PC-3 (cell line): Measurements from ENCODE around the gene PITX2. TPM values are rescaled to one million over a fixed set of nuclear protein-coding genes. Genes with fewer than 3 reads are reported as not detected.

Experiments used
- ATAC-seq: fragments of 200-7000 bp; cut with Tn5 transposase; 2 replicates; pipeline ENCODE4 v1.9.1; 2020; ENCODE audit warnings: mild to moderate bottlenecking, moderate library complexity
- BruUV-seq: library from RNA; stranded (reverse); fragments of 400-500 nt; replicated peaks from 2 replicates; lab custom pipeline; 2021; lab: Mats Ljungman, UMichigan
- CTCF ChIA-PET: fragments of 300-600 bp; sonication (Branson Sonifier 250); formaldehyde crosslinking; loops from one replicate; lab custom pipeline; 2022; ENCODE audit warnings: antibody characterized with exemption; lab: Charles Lee
- POLR2A ChIA-PET: fragments of 300-600 bp; sonication (Branson Sonifier 250); formaldehyde crosslinking; loops from one replicate; lab custom pipeline; 2022; ENCODE audit warnings: antibody characterized with exemption; ENCODE audit not compliant: unreplicated experiment; lab: Charles Lee
- DNase-seq: peaks from one replicate; pipeline ENCODE4 v3.0.0-alpha.2; 2015
- H2AFZ ChIP-seq: fragments of 300-600 bp; sonication (generic); 2 replicates; pipeline ENCODE4 v1.6.0; 2016; ENCODE audit warnings: antibody characterized with exemption, low read length
- H3F3A ChIP-seq: fragments of 300-600 bp; sonication (generic); one replicate; pipeline ENCODE4 v1.6.0; 2017; ENCODE audit warnings: antibody characterized with exemption, low read length, control low read depth, mild to moderate bottlenecking; ENCODE audit not compliant: unreplicated experiment
- H3K27ac ChIP-seq: fragments of 300-600 bp; sonication (generic); 2 replicates; pipeline ENCODE4 v1.5.1; 2016; ENCODE audit warnings: mild to moderate bottlenecking, low read length
- H3K27me3 ChIP-seq: fragments of 300-600 bp; sonication (generic); 2 replicates; pipeline ENCODE4 v1.6.1; 2016; ENCODE audit warnings: low read length, mixed read lengths
- H3K36me3 ChIP-seq: fragments of 300-600 bp; sonication (generic); 2 replicates; pipeline ENCODE4 v1.6.1; 2016; ENCODE audit warnings: low read depth, mixed run types, low read length, mixed read lengths
- H3K4me1 ChIP-seq: fragments of 300-600 bp; sonication (generic); 2 replicates; pipeline ENCODE4 v1.5.1; 2016; ENCODE audit warnings: low read length; ENCODE audit not compliant: insufficient read depth
- H3K4me2 ChIP-seq: fragments of 300-600 bp; sonication (generic); 2 replicates; pipeline ENCODE4 v1.6.0; 2016; ENCODE audit warnings: low read length
- H3K4me3 ChIP-seq: fragments of 300-600 bp; sonication (generic); 2 replicates; pipeline ENCODE4 v1.5.1; 2016; ENCODE audit warnings: mild to moderate bottlenecking, low read length, mixed read lengths
- H3K79me2 ChIP-seq: fragments of 300-600 bp; sonication (generic); 2 replicates; pipeline ENCODE4 v1.6.1; 2017; ENCODE audit warnings: low read length, mixed read lengths
- H3K9ac ChIP-seq: fragments of 300-600 bp; sonication (generic); 2 replicates; pipeline ENCODE4 v1.6.0; 2016; ENCODE audit warnings: mild to moderate bottlenecking, low read length
- H3K9me2 ChIP-seq: fragments of 300-600 bp; sonication (generic); replicated peaks from 2 replicates; pipeline ENCODE4 v1.6.1; 2016; ENCODE audit warnings: mixed run types, low read length, mixed read lengths
- H3K9me3 ChIP-seq: fragments of 300-600 bp; sonication (generic); 2 replicates; pipeline ENCODE4 v1.6.1; 2016; ENCODE audit warnings: low read length, mixed read lengths
- H4K20me1 ChIP-seq: fragments of 300-600 bp; sonication (generic); 2 replicates; pipeline ENCODE4 v1.6.1; 2016; ENCODE audit warnings: low read length, mixed read lengths
- CTCF ChIP-seq: fragments of 300-600 bp; sonication (generic); conservative IDR thresholded peaks from 2 replicates; pipeline ENCODE4 v1.5.1; 2017; ENCODE audit warnings: antibody characterized with exemption, low read depth, mild to moderate bottlenecking, low read length
- EZH2 ChIP-seq: fragments of 300-600 bp; sonication (generic); IDR thresholded peaks from one replicate; pipeline ENCODE4 v1.6.1; 2017; ENCODE audit warnings: antibody characterized with exemption, mild to moderate bottlenecking, low read length; ENCODE audit not compliant: unreplicated experiment
- EZH2phosphoT487 ChIP-seq: fragments of 300-600 bp; sonication (generic); IDR thresholded peaks from 2 replicates; pipeline ENCODE4 v1.6.1; 2018; ENCODE audit warnings: mild to moderate bottlenecking, antibody characterized with exemption, low read length, borderline replicate concordance
- intact Hi-C: fragments of 100-400 bp; cut with micrococcal nuclease; formaldehyde crosslinking; loops from 2 replicates; pipeline ENCODE4 v1.9.0; 2023
- total RNA-seq: library from RNA; depleted of rRNA; stranded (reverse); fragments of >200 nt; gene quantifications from 2 replicates; pipeline ENCODE4 v1.2.3, GENCODE V29; 2014

PITX2 gene
- total RNA-seq, 1 experiment from 2014 or later, result 0.55 TPM

- Histone ChIP-seq H3K27ac (no peak overlapping the region), H2AFZ (no peak overlapping the region), H3F3A (no peaks in the 10 kb centered on the region), H3K9me2 (no peaks in the 10 kb centered on the region), H3K9ac (no peak overlapping the region), H3K36me3 (no peaks in the 10 kb centered on the region), H3K4me3 (no peak overlapping the region), H3K9me3 (no peaks in the 10 kb centered on the region), H3K4me1 (peaks cover 20% of the 10 kb centered on the region), H3K79me2 (no peaks in the 10 kb centered on the region), H3K27me3 (no peaks in the 10 kb centered on the region), H3K4me2 (no peak overlapping the region), H4K20me1 (no peaks in the 10 kb centered on the region)
- ChIA-PET POLR2A (no interaction called here), CTCF (no interaction called here)
- ATAC-seq (no peak), DNase-seq (no peak)
- TF ChIP-seq CTCF (no peak), EZH2 (no peak), EZH2phosphoT487 (no peak)
- intact Hi-C loops, result no loop called here
- BruUV-seq, result no TSS peak
These were observed 43.2 kb upstream of the PITX2 start for GRCh38 chr4:110666030-110666429.

GRCh38 chr4:110663738-110664444, 41.0 kb upstream of the PITX2 start:
- ChIA-PET CTCF (interaction anchor here (0.7 kb wide), 1 partner anchor 665 kb away, joined by 7 read pairs; no protein-coding TSS in a partner anchor), POLR2A (interaction anchor here (0.6 to 0.7 kb wide), 2 partner anchors 305 to 1146 kb away, joined by 3 to 24 read pairs; no protein-coding TSS in a partner anchor)
- H3K4me2 ChIP-seq, result peak overlapping the region; percentile 65
- H4K20me1 ChIP-seq, result no peaks in the 10 kb centered on the region
- H3K27me3 ChIP-seq, result no peaks in the 10 kb centered on the region
- H3K27ac ChIP-seq, result peak overlapping the region; percentile 70
- peak; percentile 76 for DNase-seq
- TF ChIP-seq CTCF, result no peak
- TF ChIP-seq EZH2, result no peak
- no peak for TF ChIP-seq EZH2phosphoT487
- no peak overlapping the region for H3K9ac ChIP-seq
- ATAC-seq, result peak; percentile 86
- H3K79me2 ChIP-seq, result no peaks in the 10 kb centered on the region
- no peaks in the 10 kb centered on the region for H3K9me3 ChIP-seq
- intact Hi-C loops, result no loop called here
- BruUV-seq, result no TSS peak
- H3K4me1 ChIP-seq, result peaks cover 20% of the 10 kb centered on the region
- H3K9me2 ChIP-seq, result no peaks in the 10 kb centered on the region
- no peaks in the 10 kb centered on the region for H3F3A ChIP-seq
- no peaks in the 10 kb centered on the region for H3K36me3 ChIP-seq
- H3K4me3 ChIP-seq, result no peak overlapping the region
- no peak overlapping the region for H2AFZ ChIP-seq

- TF ChIP-seq EZH2phosphoT487 (no peak), CTCF (no peak), EZH2 (no peak)
- Histone ChIP-seq H3K9me2 (no peaks in the 10 kb centered on the region), H2AFZ (no peak overlapping the region), H3K27ac (no peak overlapping the region), H3K4me3 (no peak overlapping the region), H3K36me3 (no peaks in the 10 kb centered on the region), H3K27me3 (peaks cover 2% of the 10 kb centered on the region; the same call in 1 of the 2 replicates), H3K9ac (no peak overlapping the region), H3K79me2 (no peaks in the 10 kb centered on the region), H3F3A (no peaks in the 10 kb centered on the region), H4K20me1 (no peaks in the 10 kb centered on the region), H3K4me1 (peaks cover 20% of the 10 kb centered on the region), H3K4me2 (peak overlapping the region; percentile 65), H3K9me3 (no peaks in the 10 kb centered on the region)
- no TSS peak for BruUV-seq
- ChIA-PET POLR2A (no interaction called here), CTCF (no interaction called here)
- DNase-seq, result peak; percentile 23
- no peak for ATAC-seq
- intact Hi-C loops, result no loop called here
These were observed 40.3 kb upstream of the PITX2 start for GRCh38 chr4:110663206-110663605.
